Nucleus accumbens (tissue), 56 donors: ENCODE data around the gene PFKFB3.

Experiments
- DNase-seq, 56 donors: peaks; one replicate each; lab custom pipeline; 2025; lab: John Stamatoyannopoulos, UW

The PFKFB3 gene

GRCh38 chr10:6297522-6297921, 94.8 kb downstream of the PFKFB3 start:
- no peak for DNase-seq

- no peak for DNase-seq
Measured at GRCh38 chr10:6297951-6298381, 95.2 kb downstream of the PFKFB3 start.

GRCh38 chr10:6298428-6298827, 95.7 kb downstream of the PFKFB3 start:
- no peak for DNase-seq

DNA sequence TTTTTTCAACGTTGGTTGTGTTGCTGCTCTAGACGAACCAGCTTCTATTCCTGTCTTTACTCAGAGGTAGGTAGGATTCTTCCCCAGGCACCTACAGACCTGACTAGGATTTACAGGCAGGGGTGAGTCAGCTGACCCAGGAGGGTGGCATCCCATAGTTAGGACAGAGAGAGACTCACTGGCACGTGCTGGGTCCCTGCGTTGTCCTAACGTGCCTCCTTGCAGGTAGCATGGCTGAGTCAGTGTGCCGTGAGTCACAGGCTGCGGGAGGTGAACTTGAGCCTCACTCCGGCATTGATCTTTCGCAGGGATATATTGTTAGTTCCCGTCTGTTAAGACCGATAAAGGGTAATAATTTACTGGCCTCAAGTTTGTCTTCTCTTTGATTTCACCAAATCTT, 96.5 kb downstream of the PFKFB3 start:
- peak in 16 of 56 donors; percentile 10 to 55 (median 29) for DNase-seq

- no peak for DNase-seq
Measured at GRCh38 chr10:6299743-6300105, 97.0 kb downstream of the PFKFB3 start.

GRCh38 chr10:6300106-6300783, 97.5 kb downstream of the PFKFB3 start:
- peak in 9 of 56 donors; percentile 10 to 39 (median 22) for DNase-seq

GRCh38 chr10:6300784-6301460, 98.2 kb downstream of the PFKFB3 start:
- peak in 5 of 56 donors; percentile 6 to 37 (median 33) for DNase-seq

GRCh38 chr10:6301488-6302075, 98.8 kb downstream of the PFKFB3 start:
- no peak for DNase-seq
